ENCODE measurements around the gene DOK1.

The DOK1 gene

GRCh38 chr2:74576211-74576862 is 21.8 kb downstream of the DOK1 start:
- H3K9me3 ChIP-seq (ENCODE audit: insufficient read depth, low read length, severe bottlenecking), result no peaks in the 10 kb centered on the region
- no peaks in the 10 kb centered on the region for H3K36me3 ChIP-seq (ENCODE audit: insufficient read depth, low read length)
- no peak overlapping the region for H3K9ac ChIP-seq (ENCODE audit: low read depth, low read length)
- no peak overlapping the region for H3K4me3 ChIP-seq (ENCODE audit: low read depth in 1 of 2, low read length in 2 of 2)
- no peaks in the 10 kb centered on the region for H4K20me1 ChIP-seq (ENCODE audit: insufficient read depth, low read length)
- no peak overlapping the region for H3K27ac ChIP-seq (ENCODE audit: low read length)
- H3K4me2 ChIP-seq (ENCODE audit: insufficient read depth, low read length), result no peak overlapping the region
- no peaks in the 10 kb centered on the region for H3K27me3 ChIP-seq (ENCODE audit: insufficient read depth, low read length, poor library complexity)
- H3K4me1 ChIP-seq (ENCODE audit: insufficient read depth, low read length), result peaks cover 16% of the 10 kb centered on the region
- ATAC-seq (ENCODE audit: insufficient read depth, low read depth) (no peak), DNase-seq (no peak)
- no peaks in the 10 kb centered on the region for H3K79me2 ChIP-seq (ENCODE audit: insufficient read depth, low read length)
- TF ChIP-seq CTCF (IDR thresholded peaks at IDR 0.05; ENCODE audit: borderline replicate concordance, extremely low read depth, low read length, poor library complexity, severe bottlenecking) (no peak), EZH2 (IDR thresholded peaks at IDR 0.05; ENCODE audit: borderline replicate concordance, low read depth, low read length, severe bottlenecking) (no peak)
- H2AFZ ChIP-seq (ENCODE audit: low read depth, low read length), result no peak overlapping the region

- no peak overlapping the region for H3K4me3 ChIP-seq (ENCODE audit: low read depth in 1 of 2, low read length in 2 of 2)
- no peak for TF ChIP-seq EZH2 (IDR thresholded peaks at IDR 0.05; ENCODE audit: borderline replicate concordance, low read depth, low read length, severe bottlenecking)
- TF ChIP-seq CTCF (IDR thresholded peaks at IDR 0.05; ENCODE audit: borderline replicate concordance, extremely low read depth, low read length, poor library complexity, severe bottlenecking), result no peak
- no peak overlapping the region for H2AFZ ChIP-seq (ENCODE audit: low read depth, low read length)
- no peaks in the 10 kb centered on the region for H3K9me3 ChIP-seq (ENCODE audit: insufficient read depth, low read length, severe bottlenecking)
- no peak overlapping the region for H3K9ac ChIP-seq (ENCODE audit: low read depth, low read length)
- H3K79me2 ChIP-seq (ENCODE audit: insufficient read depth, low read length), result no peaks in the 10 kb centered on the region
- DNase-seq, result no peak
- no peak overlapping the region for H3K27ac ChIP-seq (ENCODE audit: low read length)
- ATAC-seq (ENCODE audit: insufficient read depth, low read depth), result no peak
- peaks cover 16% of the 10 kb centered on the region for H3K4me1 ChIP-seq (ENCODE audit: insufficient read depth, low read length)
- no peaks in the 10 kb centered on the region for H4K20me1 ChIP-seq (ENCODE audit: insufficient read depth, low read length)
- no peaks in the 10 kb centered on the region for H3K36me3 ChIP-seq (ENCODE audit: insufficient read depth, low read length)
- H3K27me3 ChIP-seq (ENCODE audit: insufficient read depth, low read length, poor library complexity), result no peaks in the 10 kb centered on the region
- no peak overlapping the region for H3K4me2 ChIP-seq (ENCODE audit: insufficient read depth, low read length)
Measured at GRCh38 chr2:74576863-74577229, 22.3 kb downstream of the DOK1 start.

- ATAC-seq (ENCODE audit: insufficient read depth, low read depth) (no peak; the same call in 2 of the 3 replicates), DNase-seq (no peak)
- no peak overlapping the region for H3K27ac ChIP-seq (ENCODE audit: low read length)
- no peaks in the 10 kb centered on the region for H3K36me3 ChIP-seq (ENCODE audit: insufficient read depth, low read length)
- H3K79me2 ChIP-seq (ENCODE audit: insufficient read depth, low read length), result no peaks in the 10 kb centered on the region
- peaks cover 16% of the 10 kb centered on the region for H3K4me1 ChIP-seq (ENCODE audit: insufficient read depth, low read length)
- TF ChIP-seq CTCF (IDR thresholded peaks at IDR 0.05; ENCODE audit: borderline replicate concordance, extremely low read depth, low read length, poor library complexity, severe bottlenecking) (no peak), EZH2 (IDR thresholded peaks at IDR 0.05; ENCODE audit: borderline replicate concordance, low read depth, low read length, severe bottlenecking) (no peak)
- no peak overlapping the region for H3K4me2 ChIP-seq (ENCODE audit: insufficient read depth, low read length)
- H3K9me3 ChIP-seq (ENCODE audit: insufficient read depth, low read length, severe bottlenecking), result no peaks in the 10 kb centered on the region
- no peaks in the 10 kb centered on the region for H4K20me1 ChIP-seq (ENCODE audit: insufficient read depth, low read length)
- no peak overlapping the region for H3K9ac ChIP-seq (ENCODE audit: low read depth, low read length)
- H2AFZ ChIP-seq (ENCODE audit: low read depth, low read length), result no peak overlapping the region
- no peak overlapping the region for H3K4me3 ChIP-seq (ENCODE audit: low read depth in 1 of 2, low read length in 2 of 2)
- H3K27me3 ChIP-seq (ENCODE audit: insufficient read depth, low read length, poor library complexity), result no peaks in the 10 kb centered on the region
Measured at GRCh38 chr2:74577448-74577847, 22.9 kb downstream of the DOK1 start.

All from DND-41 (cell line).